HG02973 (cell line): ENCODE measurements around the gene WDR76.

Source experiments
- ATAC-seq: cut with Tn5 transposase; IDR thresholded peaks from one replicate; pipeline ENCODE4 v1.9.1; 2021; ENCODE audit warnings: moderate library complexity; ENCODE audit not compliant: unreplicated experiment

WDR76 gene

GRCh38 chr15:43873651-43874050 is 46.8 kb downstream of the WDR76 start:
- ATAC-seq, result no peak

- ATAC-seq, result no peak
Observed at GRCh38 chr15:43876872-43877271, 50.1 kb downstream of the WDR76 start.

- ATAC-seq, result no peak
Observed at GRCh38 chr15:43877371-43877770, 50.6 kb downstream of the WDR76 start.

- ATAC-seq, result no peak
Observed at GRCh38 chr15:43878446-43878845, 51.6 kb downstream of the WDR76 start.

- no peak for ATAC-seq
Observed at GRCh38 chr15:43879386-43880355, 52.9 kb downstream of the WDR76 start.

GRCh38 chr15:43880406-43881194 is 53.8 kb downstream of the WDR76 start:
- ATAC-seq, result no peak

- no peak for ATAC-seq
Observed at GRCh38 chr15:43881245-43881644, 54.4 kb downstream of the WDR76 start.

GRCh38 chr15:43881944-43882343 is 55.1 kb downstream of the WDR76 start:
- no peak for ATAC-seq

GRCh38 chr15:43883571-43883970 is 56.8 kb downstream of the WDR76 start:
- ATAC-seq, result no peak

- no peak for ATAC-seq
Observed at GRCh38 chr15:43886558-43886957, 59.8 kb downstream of the WDR76 start.

GRCh38 chr15:43887901-43888300 is 61.1 kb downstream of the WDR76 start:
- no peak for ATAC-seq

GRCh38 chr15:43889042-43889441 is 62.2 kb downstream of the WDR76 start:
- no peak for ATAC-seq

- no peak for ATAC-seq
Observed at GRCh38 chr15:43893956-43894355, 67.2 kb downstream of the WDR76 start.

GRCh38 chr15:43895586-43895985 is 68.8 kb downstream of the WDR76 start:
- no peak for ATAC-seq

- ATAC-seq, result no peak
Observed at GRCh38 chr15:43896543-43896942, 69.7 kb downstream of the WDR76 start.

- ATAC-seq, result no peak
Observed at GRCh38 chr15:43898891-43899290, 72.1 kb downstream of the WDR76 start.

- ATAC-seq, result no peak
Observed at GRCh38 chr15:43899928-43900327, 73.1 kb downstream of the WDR76 start.

- ATAC-seq, result no peak
Observed at GRCh38 chr15:43900996-43901395, 74.2 kb downstream of the WDR76 start.

- ATAC-seq, result no peak
Observed at GRCh38 chr15:43901495-43901894, 74.7 kb downstream of the WDR76 start.

- ATAC-seq, result no peak
Observed at GRCh38 chr15:43903864-43904290, 77.1 kb downstream of the WDR76 start.

- no peak for ATAC-seq
Observed at GRCh38 chr15:43905755-43906154, 79.0 kb downstream of the WDR76 start.

GRCh38 chr15:43908516-43909050 is 81.8 kb downstream of the WDR76 start:
- no peak for ATAC-seq
